Loucy (cell line): ENCODE results near the gene DISC1.

ENCODE experiments used
- H2AFZ ChIP-seq: fragments of 200-600 bp; sonication (generic); 2 replicates; pipeline ENCODE4 v1.6.0; 2016; ENCODE audit warnings: antibody characterized with exemption, mild to moderate bottlenecking, low read length, moderate library complexity
- H3F3A ChIP-seq: fragments of 200-600 bp; 2 replicates; pipeline ENCODE4 v1.6.0; 2016; ENCODE audit warnings: antibody characterized with exemption, low read depth, mild to moderate bottlenecking
- H3K27me3 ChIP-seq: fragments of 200-600 bp; sonication (generic); 2 replicates; pipeline ENCODE4 v1.6.1; 2014; ENCODE audit warnings: low read length, mild to moderate bottlenecking; ENCODE audit not compliant: insufficient read depth, poor library complexity, severe bottlenecking
- H3K36me3 ChIP-seq: fragments of 200-600 bp; sonication (generic); 2 replicates; pipeline ENCODE4 v1.6.1; 2016; ENCODE audit warnings: low read length; ENCODE audit not compliant: insufficient read depth
- H3K4me1 ChIP-seq: fragments of 200-600 bp; sonication (generic); 2 replicates; pipeline ENCODE4 v1.5.1; 2014; ENCODE audit warnings: low read length, mild to moderate bottlenecking; ENCODE audit not compliant: insufficient read depth, poor library complexity, severe bottlenecking
- H3K4me2 ChIP-seq: fragments of 200-600 bp; sonication (generic); 2 replicates; pipeline ENCODE4 v1.6.0; 2014; ENCODE audit warnings: antibody characterized with exemption, low read length, low read depth, mild to moderate bottlenecking; ENCODE audit not compliant: poor library complexity, severe bottlenecking
- H3K4me3 ChIP-seq: fragments of 200-600 bp; sonication (generic); 2 replicates; pipeline ENCODE4 v1.5.1; 2014; ENCODE audit warnings: low read length, mild to moderate bottlenecking, mixed read lengths; ENCODE audit not compliant: poor library complexity, severe bottlenecking
- H3K79me2 ChIP-seq: fragments of 200-600 bp; sonication (generic); 2 replicates; pipeline ENCODE4 v1.6.1; 2014; ENCODE audit warnings: low read length; ENCODE audit not compliant: insufficient read depth
- H3K9ac ChIP-seq: fragments of 200-600 bp; sonication (generic); 2 replicates; pipeline ENCODE4 v1.6.0; 2014; ENCODE audit warnings: mild to moderate bottlenecking, low read depth, low read length, moderate library complexity; ENCODE audit not compliant: poor library complexity, severe bottlenecking
- H3K9me2 ChIP-seq: fragments of 200-600 bp; sonication (generic); replicated peaks from 2 replicates; pipeline ENCODE4 v1.6.1; 2016; ENCODE audit warnings: low read depth, low read length, mixed read lengths
- H3K9me3 ChIP-seq: fragments of 200-600 bp; sonication (generic); 2 replicates; pipeline ENCODE4 v1.6.1; 2014; ENCODE audit warnings: mild to moderate bottlenecking, antibody characterized with exemption, low read length, low read depth; ENCODE audit not compliant: insufficient read depth
- H4K20me1 ChIP-seq: fragments of 200-600 bp; sonication (generic); 2 replicates; pipeline ENCODE4 v1.6.0; 2014; ENCODE audit warnings: antibody characterized with exemption, low read length, mild to moderate bottlenecking; ENCODE audit not compliant: insufficient read depth, poor library complexity, severe bottlenecking
- EZH2phosphoT487 ChIP-seq: fragments of 200-600 bp; IDR thresholded peaks from 2 replicates; pipeline ENCODE4 v1.6.1; 2018; ENCODE audit warnings: antibody characterized with exemption, mild to moderate bottlenecking, moderate library complexity, borderline replicate concordance
- TF ChIP-seq, protein P1 (sequence below): fragments of 200-600 bp; sonication (generic); conservative IDR thresholded peaks from 2 replicates; pipeline ENCODE4 v1.5.1; 2014; ENCODE audit warnings: mild to moderate bottlenecking, antibody characterized with exemption, low read length

The DISC1 gene

DNA sequence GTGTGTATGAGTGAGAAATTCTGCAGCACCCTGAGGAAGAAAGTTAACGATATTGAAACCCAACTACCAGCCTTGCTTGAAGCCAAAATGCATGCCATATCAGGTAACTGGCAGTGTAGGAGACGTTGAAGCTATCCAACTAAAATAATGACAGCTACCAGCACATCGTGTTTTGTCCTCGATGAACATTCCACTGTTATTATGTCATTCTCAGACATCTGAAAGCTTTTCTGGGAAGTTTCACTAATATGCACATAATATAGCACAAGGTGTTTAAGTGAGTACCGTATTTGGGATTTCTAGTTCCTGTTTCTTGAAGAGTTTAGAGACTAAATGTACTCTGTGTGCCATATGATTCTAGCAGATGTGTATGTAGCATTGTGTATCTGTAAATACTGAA is 173.5 kb downstream of the DISC1 start:
- peaks cover 21% of the 10 kb centered on the region; the same call in 1 of the 2 replicates for H3K36me3 ChIP-seq
- H3K4me2 ChIP-seq = no peak overlapping the region
- TF ChIP-seq, protein P1, sequence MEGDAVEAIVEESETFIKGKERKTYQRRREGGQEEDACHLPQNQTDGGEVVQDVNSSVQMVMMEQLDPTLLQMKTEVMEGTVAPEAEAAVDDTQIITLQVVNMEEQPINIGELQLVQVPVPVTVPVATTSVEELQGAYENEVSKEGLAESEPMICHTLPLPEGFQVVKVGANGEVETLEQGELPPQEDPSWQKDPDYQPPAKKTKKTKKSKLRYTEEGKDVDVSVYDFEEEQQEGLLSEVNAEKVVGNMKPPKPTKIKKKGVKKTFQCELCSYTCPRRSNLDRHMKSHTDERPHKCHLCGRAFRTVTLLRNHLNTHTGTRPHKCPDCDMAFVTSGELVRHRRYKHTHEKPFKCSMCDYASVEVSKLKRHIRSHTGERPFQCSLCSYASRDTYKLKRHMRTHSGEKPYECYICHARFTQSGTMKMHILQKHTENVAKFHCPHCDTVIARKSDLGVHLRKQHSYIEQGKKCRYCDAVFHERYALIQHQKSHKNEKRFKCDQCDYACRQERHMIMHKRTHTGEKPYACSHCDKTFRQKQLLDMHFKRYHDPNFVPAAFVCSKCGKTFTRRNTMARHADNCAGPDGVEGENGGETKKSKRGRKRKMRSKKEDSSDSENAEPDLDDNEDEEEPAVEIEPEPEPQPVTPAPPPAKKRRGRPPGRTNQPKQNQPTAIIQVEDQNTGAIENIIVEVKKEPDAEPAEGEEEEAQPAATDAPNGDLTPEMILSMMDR = no peak
- TF ChIP-seq EZH2phosphoT487 = no peak
- H3K27me3 ChIP-seq = no peaks in the 10 kb centered on the region
- no peak overlapping the region for H2AFZ ChIP-seq
- no peaks in the 10 kb centered on the region for H3K9me2 ChIP-seq
- no peak overlapping the region for H3K9ac ChIP-seq
- H3K4me3 ChIP-seq = no peak overlapping the region
- no peaks in the 10 kb centered on the region for H3K79me2 ChIP-seq
- no peaks in the 10 kb centered on the region for H3K4me1 ChIP-seq
- H3F3A ChIP-seq = no peaks in the 10 kb centered on the region
- no peaks in the 10 kb centered on the region for H4K20me1 ChIP-seq
- no peaks in the 10 kb centered on the region for H3K9me3 ChIP-seq

- no peaks in the 10 kb centered on the region for H3K9me2 ChIP-seq
- no peak overlapping the region for H2AFZ ChIP-seq
- no peak overlapping the region for H3K4me2 ChIP-seq
- H3K36me3 ChIP-seq = peaks cover 20% of the 10 kb centered on the region; the same call in 1 of the 2 replicates
- no peak for TF ChIP-seq EZH2phosphoT487
- TF ChIP-seq, protein P1 = no peak
- H3F3A ChIP-seq = no peaks in the 10 kb centered on the region
- H3K4me1 ChIP-seq = no peaks in the 10 kb centered on the region
- H3K9me3 ChIP-seq = no peaks in the 10 kb centered on the region
- H4K20me1 ChIP-seq = no peaks in the 10 kb centered on the region
- H3K79me2 ChIP-seq = no peaks in the 10 kb centered on the region
- no peaks in the 10 kb centered on the region for H3K27me3 ChIP-seq
- no peak overlapping the region for H3K9ac ChIP-seq
- H3K4me3 ChIP-seq = no peak overlapping the region
Observed at GRCh38 chr1:231801042-231801585, 174.5 kb downstream of the DISC1 start.

- Histone ChIP-seq H3F3A (no peaks in the 10 kb centered on the region), H3K9me2 (no peaks in the 10 kb centered on the region), H3K36me3 (peaks cover 18% of the 10 kb centered on the region; the same call in 1 of the 2 replicates), H3K79me2 (no peaks in the 10 kb centered on the region), H3K4me1 (no peaks in the 10 kb centered on the region), H4K20me1 (no peaks in the 10 kb centered on the region), H3K4me3 (no peak overlapping the region), H3K27me3 (no peaks in the 10 kb centered on the region), H3K9me3 (no peaks in the 10 kb centered on the region), H2AFZ (no peak overlapping the region), H3K4me2 (no peak overlapping the region), H3K9ac (no peak overlapping the region)
- no peak for TF ChIP-seq EZH2phosphoT487
- TF ChIP-seq, protein P1 = no peak
Observed at GRCh38 chr1:231803353-231803752, 176.8 kb downstream of the DISC1 start.
